Measurements from ENCODE around the gene SAMHD1. TPM values are rescaled to one million over a fixed set of nuclear protein-coding genes. Genes with fewer than 3 reads are reported as not detected.

The SAMHD1 gene
- total and polyA plus RNA-seq, 2 donors (not counting 3 experiments of a cell fraction or from before 2014, with no cell fraction given) = 13.7 to 27.5 TPM

DNA sequence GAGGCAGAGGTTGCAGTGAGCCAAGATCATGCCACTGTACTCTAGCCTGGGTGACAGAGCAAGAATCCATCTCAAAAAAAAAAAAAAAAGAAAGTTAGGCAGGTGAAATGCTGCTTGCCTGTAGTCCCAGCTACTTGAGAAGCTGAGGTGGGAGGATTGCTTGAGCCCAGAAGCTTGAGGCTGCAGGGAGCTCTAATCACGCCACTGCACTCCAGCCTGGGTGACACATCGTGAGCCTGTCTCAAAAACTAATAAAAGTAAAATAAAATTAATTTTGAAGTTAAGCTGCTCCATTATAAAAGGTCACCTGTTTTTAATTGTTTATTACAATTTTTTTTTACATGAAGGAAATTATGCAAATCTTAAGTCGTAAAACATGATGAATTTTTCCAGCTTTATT is 23.2 kb upstream of the SAMHD1 start:
- CTCF ChIA-PET = no interaction called here
- DNase-seq (ENCODE audit: low read depth, low spot score) = no peak
- Histone ChIP-seq H3K4me1 (ENCODE audit: control insufficient read depth, extremely low read depth, insufficient read depth, low read length) (no peaks in the 10 kb centered on the region), H3K27ac (ENCODE audit: insufficient read depth, low read depth, low read length) (no peak overlapping the region), H3K9me1 (replicated peaks; ENCODE audit: control insufficient read depth, extremely low read depth, insufficient read depth, low read length) (no peaks in the 10 kb centered on the region), H3K36me3 (ENCODE audit: control insufficient read depth in 2 of 2, extremely low read depth in 1 of 2, insufficient read depth in 2 of 2, low read length in 2 of 2) (no peaks in the 10 kb centered on the region), H3K9me3 (replicated peaks; ENCODE audit: control insufficient read depth, insufficient read depth, low read length) (no peaks in the 10 kb centered on the region), H2AFZ (ENCODE audit: low read depth, low read length) (no peak overlapping the region), H3K4me2 (ENCODE audit: insufficient read depth, low read length) (no peak overlapping the region), H3K79me2 (ENCODE audit: control insufficient read depth, insufficient read depth, low read length) (no peaks in the 10 kb centered on the region), H3K27me3 (ENCODE audit: control insufficient read depth in 2 of 2, insufficient read depth in 2 of 2, low read length in 2 of 2) (no peaks in the 10 kb centered on the region), H3K9ac (replicated peaks; ENCODE audit: extremely low read depth, insufficient read depth, low read length) (no peak overlapping the region), H4K20me1 (replicated peaks; ENCODE audit: control insufficient read depth, extremely low read depth, insufficient read depth, low read length) (no peaks in the 10 kb centered on the region), H3K4me3 (replicated peaks in 1 of 3; ENCODE audit: insufficient read depth in 1 of 3, low read depth in 1 of 3, low read length in 3 of 3) (no peak overlapping the region)
- dilution Hi-C loops (cut with MboI; ENCODE audit: extremely low pct_ligation_motif_present, low sequenced_read_pairs) = no loop called here
- POLR2A ChIA-PET = no interaction called here
- no TSS peak for BruUV-seq (replicated peaks)
- no peak for FAIRE-seq
- TF ChIP-seq JUN (IDR thresholded peaks at IDR 0.05; ENCODE audit: borderline replicate concordance, insufficient read depth, insufficient read length, low read depth) = no peak
- TF ChIP-seq MAX (IDR thresholded peaks at IDR 0.05; ENCODE audit: insufficient read depth, insufficient read length) = no peak
- no peak for TF ChIP-seq MYC (IDR thresholded peaks at IDR 0.05; ENCODE audit: low read depth, low read length)
- no peak for TF ChIP-seq POLR2AphosphoS5 (IDR thresholded peaks at IDR 0.05; ENCODE audit: insufficient read depth, low read depth, low read length)
- TF ChIP-seq POLR2A (IDR thresholded peaks at IDR 0.05; ENCODE audit: low read depth, low read length) = no peak
- intact Hi-C loops (cut with micrococcal nuclease) = no loop called here

DNA sequence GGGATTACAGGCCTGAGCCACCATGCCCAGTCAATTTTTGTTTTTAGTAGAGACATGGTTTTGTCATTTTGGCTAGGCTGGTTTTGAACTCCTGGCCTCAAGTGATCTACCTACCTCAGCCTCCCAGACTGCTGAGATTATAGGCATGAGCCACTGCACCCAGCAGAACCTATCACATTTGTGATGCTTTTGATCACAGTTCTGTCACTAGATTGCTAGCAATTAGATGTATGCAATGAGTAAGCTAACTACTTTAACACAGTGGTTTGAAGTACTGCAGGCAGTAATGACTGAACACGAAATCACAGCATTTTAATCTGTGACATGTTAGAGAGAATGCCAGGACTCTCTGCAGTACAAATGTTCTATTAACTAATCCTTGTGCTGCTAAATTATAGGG is 19.6 kb upstream of the SAMHD1 start:
- no peaks in the 10 kb centered on the region for H3K4me1 ChIP-seq (ENCODE audit: control insufficient read depth, extremely low read depth, insufficient read depth, low read length)
- intact Hi-C loops (cut with micrococcal nuclease) = no loop called here
- no peaks in the 10 kb centered on the region for H3K36me3 ChIP-seq (ENCODE audit: control insufficient read depth in 2 of 2, extremely low read depth in 1 of 2, insufficient read depth in 2 of 2, low read length in 2 of 2)
- H3K79me2 ChIP-seq (ENCODE audit: control insufficient read depth, insufficient read depth, low read length) = no peaks in the 10 kb centered on the region
- H2AFZ ChIP-seq (ENCODE audit: low read depth, low read length) = no peak overlapping the region
- dilution Hi-C loops (cut with MboI; ENCODE audit: extremely low pct_ligation_motif_present, low sequenced_read_pairs) = no loop called here
- no peaks in the 10 kb centered on the region for H4K20me1 ChIP-seq (replicated peaks; ENCODE audit: control insufficient read depth, extremely low read depth, insufficient read depth, low read length)
- TF ChIP-seq CTCF (IDR thresholded peaks at IDR 0.05; ENCODE audit: extremely low read depth in 1 of 2, insufficient read depth in 1 of 2, low read depth in 1 of 2, low read length in 2 of 2) (no peak), POLR2A (IDR thresholded peaks at IDR 0.05; ENCODE audit: low read depth, low read length) (no peak), POLR2AphosphoS5 (IDR thresholded peaks at IDR 0.05; ENCODE audit: insufficient read depth, low read depth, low read length) (no peak), EZH2 (IDR thresholded peaks at IDR 0.05; ENCODE audit: borderline replicate concordance, low read depth, low read length, severe bottlenecking) (no peak), FOS (IDR thresholded peaks at IDR 0.05; ENCODE audit: borderline replicate concordance, insufficient read depth, low read length) (no peak), GATA2 (IDR thresholded peaks at IDR 0.05; ENCODE audit: insufficient read depth, insufficient read length, low read depth, low read length) (no peak), MYC (IDR thresholded peaks at IDR 0.05; ENCODE audit: low read depth, low read length) (no peak), MAX (IDR thresholded peaks at IDR 0.05; ENCODE audit: insufficient read depth, insufficient read length) (no peak), JUN (IDR thresholded peaks at IDR 0.05; ENCODE audit: borderline replicate concordance, insufficient read depth, insufficient read length, low read depth) (no peak)
- no peak overlapping the region for H3K9ac ChIP-seq (replicated peaks; ENCODE audit: extremely low read depth, insufficient read depth, low read length)
- no peaks in the 10 kb centered on the region for H3K9me1 ChIP-seq (replicated peaks; ENCODE audit: control insufficient read depth, extremely low read depth, insufficient read depth, low read length)
- no peak overlapping the region for H3K4me2 ChIP-seq (ENCODE audit: insufficient read depth, low read length)
- no TSS peak for BruUV-seq (replicated peaks)
- FAIRE-seq (no peak), DNase-seq (ENCODE audit: low read depth, low spot score) (no peak)
- H3K9me3 ChIP-seq (replicated peaks; ENCODE audit: control insufficient read depth, insufficient read depth, low read length) = no peaks in the 10 kb centered on the region
- no peak overlapping the region for H3K4me3 ChIP-seq (replicated peaks in 1 of 3; ENCODE audit: insufficient read depth in 1 of 3, low read depth in 1 of 3, low read length in 3 of 3)
- ChIA-PET CTCF (no interaction called here), POLR2A (no interaction called here)
- H3K27me3 ChIP-seq (ENCODE audit: control insufficient read depth in 2 of 2, insufficient read depth in 2 of 2, low read length in 2 of 2) = no peaks in the 10 kb centered on the region
- H3K27ac ChIP-seq (ENCODE audit: insufficient read depth, low read depth, low read length) = no peak overlapping the region
